HCT116 (cell line): ENCODE data around the gene UCN. TPM values are rescaled to one million over a fixed set of nuclear protein-coding genes. Genes with fewer than 3 reads are reported as not detected.

ENCODE experiments used
- ATAC-seq: fragments of 200-7000 bp; cut with Tn5 transposase; 2 replicates; pipeline ENCODE4 v1.9.1; 2020; ENCODE audit warnings: mild to moderate bottlenecking, moderate library complexity
- BruUV-seq: library from RNA; stranded (reverse); fragments of 400-500 nt; replicated peaks from 2 replicates; lab custom pipeline; 2021; lab: Mats Ljungman, UMichigan
- CTCF ChIA-PET: fragments of 300-600 bp; sonication (Branson Sonifier 250); formaldehyde crosslinking; loops from one replicate; lab custom pipeline; 2021; ENCODE audit warnings: antibody characterized with exemption; lab: Charles Lee
- POLR2A ChIA-PET: fragments of 300-600, 350-600 bp; sonication (Branson Sonifier 250); formaldehyde crosslinking; loops from one replicate; lab custom pipeline; 2021; ENCODE audit warnings: antibody characterized with exemption; lab: Charles Lee
- RAD21 ChIA-PET, 2 experiments: fragments of 300-600 bp; sonication (Branson Sonifier 250); formaldehyde crosslinking; loops; one replicate each; lab custom pipeline; 2023; ENCODE audit warnings: low total read pairs in 2 of 2; ENCODE audit not compliant: uncharacterized antibody in 2 of 2, unreplicated experiment in 2 of 2, low non-redundant PET in 1 of 2; lab: Charles Lee
- DNase-seq: peaks from one replicate; pipeline ENCODE4 v3.0.0-alpha.2; 2010; ENCODE audit warnings: low read depth, low spot score
- H2AFZ ChIP-seq: fragments of 200-600 bp; shearing (Covaris generic), sonication (generic); 2 replicates; pipeline ENCODE4 v1.6.1; 2017; ENCODE audit warnings: low read depth, mixed run types, mixed read lengths, antibody characterized with exemption, low read length; ENCODE audit not compliant: poor library complexity, severe bottlenecking
- H3K27ac ChIP-seq: 2 replicates; pipeline ENCODE4 v1.5.1; 2012; ENCODE audit warnings: low read depth, low read length
- H3K27me3 ChIP-seq: fragments of 200-600 bp; sonication (generic); 2 replicates; pipeline ENCODE4 v1.6.1; 2016; ENCODE audit warnings: mixed run types, low read length, mixed read lengths; ENCODE audit not compliant: insufficient read depth
- H3K36me3 ChIP-seq, 2 experiments: fragments of 200-500 bp in 1 of 2; fragments of 200-600 bp in 1 of 2; sonication (Bioruptor generic) in 1 of 2; sonication (generic) in 1 of 2; 2 replicates each; pipeline versions ENCODE4 v1.5.1 to v1.6.1; 2014 to 2016; ENCODE audit warnings: low read length in 2 of 2, inconsistent platforms in 1 of 2, mixed read lengths in 1 of 2, mixed run types in 1 of 2; ENCODE audit not compliant: insufficient read depth in 2 of 2, control insufficient read depth in 1 of 2
- H3K4me1 ChIP-seq, 2 experiments: fragments of 200-600 bp in 1 of 2; sonication (generic) in 1 of 2; 2 replicates each; pipeline versions ENCODE4 v1.5.1 to v1.6.1; 2012 to 2017; ENCODE audit warnings: low read length in 2 of 2, inconsistent platforms in 1 of 2, mild to moderate bottlenecking in 1 of 2, mixed read lengths in 1 of 2, mixed run types in 1 of 2, moderate library complexity in 1 of 2; ENCODE audit not compliant: insufficient read depth in 2 of 2, control insufficient read depth in 1 of 2
- H3K4me2 ChIP-seq: fragments of 200-600 bp; sonication (generic); 2 replicates; pipeline ENCODE4 v1.6.1; 2017; ENCODE audit warnings: mixed run types, low read length, mixed read lengths
- H3K4me3 ChIP-seq, 2 experiments: fragments of 200-600 bp in 1 of 2; sonication (generic) in 1 of 2; replicated peaks in 1 of 2; 2 replicates each; pipeline ENCODE4 v1.5.1; 2011 to 2016; ENCODE audit warnings: low read length in 2 of 2, control low read depth in 1 of 2, low read depth in 1 of 2, mild to moderate bottlenecking in 1 of 2, mixed read lengths in 1 of 2, mixed run types in 1 of 2
- H3K79me2 ChIP-seq: fragments of 200-600 bp; sonication (generic); 2 replicates; pipeline ENCODE4 v1.6.1; 2017; ENCODE audit warnings: mild to moderate bottlenecking, mixed run types, low read length, moderate library complexity, mixed read lengths; ENCODE audit not compliant: insufficient read depth
- H3K9ac ChIP-seq: fragments of 200-600 bp; sonication (generic); 2 replicates; pipeline ENCODE4 v1.6.1; 2016; ENCODE audit warnings: low read length, mixed read lengths
- H3K9me2 ChIP-seq: fragments of 200-600 bp; sonication (generic), shearing (Covaris generic); 2 replicates; pipeline ENCODE4 v1.6.1; 2017; ENCODE audit warnings: mixed run types, mild to moderate bottlenecking, moderate library complexity; ENCODE audit not compliant: insufficient read depth
- H3K9me3 ChIP-seq, 2 experiments: fragments of 200-500 bp in 1 of 2; fragments of 200-600 bp in 1 of 2; sonication (Bioruptor generic) in 1 of 2; sonication (generic) in 1 of 2; 2 replicates each; pipeline ENCODE4 v1.6.1; 2014 to 2017; ENCODE audit warnings: low read length in 2 of 2, mixed read lengths in 2 of 2, inconsistent platforms in 1 of 2, low read depth in 1 of 2, mild to moderate bottlenecking in 1 of 2, mixed run types in 1 of 2, moderate library complexity in 1 of 2; ENCODE audit not compliant: control insufficient read depth in 1 of 2, insufficient read depth in 1 of 2
- H4K20me1 ChIP-seq: fragments of 200-600 bp; sonication (generic), shearing (Covaris generic); 2 replicates; pipeline ENCODE4 v1.6.1; 2017; ENCODE audit warnings: mixed run types, mild to moderate bottlenecking, moderate library complexity; ENCODE audit not compliant: insufficient read depth
- ATF3 ChIP-seq: IDR thresholded peaks from 2 replicates; pipeline ENCODE4 v1.6.1; 2012
- CBX3 ChIP-seq: IDR thresholded peaks from 2 replicates; pipeline ENCODE4 v1.6.1; 2012; ENCODE audit warnings: low read depth
- CTCF ChIP-seq, 3 experiments: fragments of 200-600 bp in 1 of 3; sonication (generic) in 1 of 3; IDR thresholded peaks in 2 of 3; conservative IDR thresholded peaks in 1 of 3; 2 replicates each; pipeline ENCODE4 v1.5.1; 2012 to 2017; ENCODE audit warnings: low read depth in 2 of 3, low read length in 2 of 3, antibody characterized with exemption in 1 of 3, borderline replicate concordance in 1 of 3, control low read depth in 1 of 3, mild to moderate bottlenecking in 1 of 3, mixed read lengths in 1 of 3, mixed run types in 1 of 3, moderate library complexity in 1 of 3; ENCODE audit not compliant: insufficient read depth in 1 of 3
- EGR1 ChIP-seq: IDR thresholded peaks from 2 replicates; pipeline ENCODE4 v1.6.1; 2012; ENCODE audit warnings: low read depth
- ELF1 ChIP-seq: IDR thresholded peaks from 2 replicates; pipeline ENCODE4 v1.6.1; 2012; ENCODE audit warnings: low read depth, borderline replicate concordance
- EZH2phosphoT487 ChIP-seq: fragments of 200-600 bp; IDR thresholded peaks from 2 replicates; pipeline ENCODE4 v1.6.1; 2018; ENCODE audit warnings: antibody characterized with exemption, borderline replicate concordance
- FOSL1 ChIP-seq: IDR thresholded peaks from 2 replicates; pipeline ENCODE4 v1.6.1; 2012; ENCODE audit warnings: low read depth
- RAD21 ChIP-seq: IDR thresholded peaks from 2 replicates; pipeline ENCODE4 v1.6.1; 2012; ENCODE audit warnings: low read depth, mild to moderate bottlenecking
- SP1 ChIP-seq: IDR thresholded peaks from 2 replicates; pipeline ENCODE4 v1.6.1; 2012; ENCODE audit warnings: low read depth
- TCF7L2 ChIP-seq: IDR thresholded peaks from 2 replicates; pipeline ENCODE4 v1.7.0; 2011; ENCODE audit warnings: borderline replicate concordance, inconsistent platforms; ENCODE audit not compliant: insufficient read depth, insufficient read length; ENCODE audit errors: extremely low read depth
- ZBTB33 ChIP-seq: IDR thresholded peaks from 2 replicates; pipeline ENCODE4 v1.6.1; 2011; ENCODE audit warnings: mild to moderate bottlenecking, low read length, moderate library complexity; ENCODE audit not compliant: insufficient replicate concordance; ENCODE audit errors: extremely low read depth
- ZFX ChIP-seq: fragments of 450-650 bp; IDR thresholded peaks from 2 replicates; pipeline ENCODE4 v1.6.1; 2017
- intact Hi-C: fragments of 100-400 bp; cut with micrococcal nuclease; formaldehyde crosslinking; loops from 2 replicates; pipeline ENCODE4 v1.10.0; 2022
- total RNA-seq: library from RNA; stranded (reverse); gene quantifications from one replicate; pipeline ENCODE4 v1.2.1, GENCODE V29; 2021; ENCODE audit not compliant: unreplicated experiment

Gene UCN
- total RNA-seq, 1 experiment from 2014 or later, result 8.0 TPM

- H3K4me3 ChIP-seq, result no peak overlapping the region
- BruUV-seq, result no TSS peak
- H2AFZ ChIP-seq, result peak overlapping the region; percentile 77
- no peaks in the 10 kb centered on the region for H3K9me2 ChIP-seq
- H3K36me3 ChIP-seq, result no peaks in the 10 kb centered on the region
- H3K9ac ChIP-seq, result peak overlapping the region; percentile 63
- POLR2A ChIA-PET, result interaction anchor here (0.7 to 1.7 kb wide), 4 partner anchors 14 to 131 kb away, joined by 3 to 4 read pairs (median 3); partner anchors contain the start of gene PREB
- H3K27me3 ChIP-seq, result peaks cover 13% of the 10 kb centered on the region; the same call in 1 of the 2 replicates
- H3K4me1 ChIP-seq, result peaks cover 19 to 37% of the 10 kb centered on the region in 2 experiments
- H4K20me1 ChIP-seq, result no peaks in the 10 kb centered on the region
- DNase-seq (no peak), ATAC-seq (no peak)
- H3K27ac ChIP-seq, result no peak overlapping the region
- TF ChIP-seq TCF7L2 (no peak), ZFX (peak; percentile 17; the same call in 1 of the 2 replicates)
- H3K4me2 ChIP-seq, result peak overlapping the region; percentile 99
- H3K79me2 ChIP-seq, result peaks cover 5% of the 10 kb centered on the region; the same call in 1 of the 2 replicates
- intact Hi-C loops, result loop anchor here (5.0 kb wide), 1 partner anchor 37 kb away; no protein-coding TSS in a partner anchor
- RAD21 ChIA-PET, result interaction anchor here in 1 of 2 experiments (0.9 kb wide), 1 partner anchor 14 kb away, joined by 3 read pairs; no protein-coding TSS in a partner anchor
- no peaks in the 10 kb centered on the region for H3K9me3 ChIP-seq
- CTCF ChIA-PET, result interaction anchor here (0.7 to 4.0 kb wide), 7 partner anchors 10 to 179 kb away, joined by 3 to 22 read pairs (median 5); partner anchors contain the start of genes DNAJC5G and KHK
Measured at GRCh38 chr2:27265536-27265870, 42.7 kb downstream of the UCN start.

- ChIA-PET POLR2A (interaction anchor here (0.7 to 1.7 kb wide), 5 partner anchors 14 to 184 kb away, joined by 3 to 4 read pairs (median 3); partner anchors contain the start of gene PREB), RAD21 (interaction anchor here in 1 of 2 experiments (0.9 kb wide), 1 partner anchor 15 kb away, joined by 3 read pairs; no protein-coding TSS in a partner anchor), CTCF (interaction anchor here (0.7 to 4.0 kb wide), 7 partner anchors 11 to 178 kb away, joined by 3 to 22 read pairs (median 5); partner anchors contain the start of genes DNAJC5G and KHK)
- peaks cover 8% of the 10 kb centered on the region; the same call in 1 of the 2 replicates for H3K79me2 ChIP-seq
- H3K9me2 ChIP-seq, result no peaks in the 10 kb centered on the region
- intact Hi-C loops, result loop anchor here (5.0 kb wide), 2 partner anchors 37 to 57 kb away; partner anchors contain the start of gene MPV17
- BruUV-seq, result TSS peak; percentile 34
- no peaks in the 10 kb centered on the region for H3K9me3 ChIP-seq
- no peaks in the 10 kb centered on the region for H3K36me3 ChIP-seq
- H3K9ac ChIP-seq, result peak overlapping the region; percentile 63
- H2AFZ ChIP-seq, result peak overlapping the region; percentile 77
- peak overlapping the region; percentile 52 to 84 for H3K4me3 ChIP-seq
- peaks cover 19 to 37% of the 10 kb centered on the region in 2 experiments for H3K4me1 ChIP-seq
- ATAC-seq (peak; percentile 69), DNase-seq (peak; percentile 54)
- no peaks in the 10 kb centered on the region for H4K20me1 ChIP-seq
- peak overlapping the region; percentile 99 for H3K4me2 ChIP-seq
- H3K27me3 ChIP-seq, result peaks cover 13% of the 10 kb centered on the region; the same call in 1 of the 2 replicates
- H3K27ac ChIP-seq, result peak overlapping the region; percentile 45; the same call in 1 of the 2 replicates
- TF ChIP-seq RAD21, result no peak; the same call in 1 of the 2 replicates
- TF ChIP-seq SP1, result no peak
- TF ChIP-seq ZBTB33, result peak; percentile 46
- TF ChIP-seq ELF1, result no peak
- peak; percentile 68 to 72 (median 70); a peak in 5 of 6 replicates for TF ChIP-seq CTCF (IDR thresholded peaks at IDR 0.05 in 2 of 3, conservative IDR thresholded peaks at IDR 0.05 in 1 of 3; ENCODE audit: borderline replicate concordance in 1 of 3, insufficient read depth in 1 of 3, low read depth in 2 of 3, low read length in 2 of 3)
- TF ChIP-seq ATF3, result no peak
- TF ChIP-seq ZFX, result peak; percentile 40; the same call in 1 of the 2 replicates
- TF ChIP-seq FOSL1, result no peak
- peak; percentile 11 for TF ChIP-seq TCF7L2
- peak; percentile 95 for TF ChIP-seq CBX3
- no peak for TF ChIP-seq EZH2phosphoT487
- peak; percentile 50 for TF ChIP-seq EGR1
Measured at GRCh38 chr2:27264753-27265535, 43.3 kb downstream of the UCN start.
